GDM1 (cell line): ENCODE data around the gene MARF1.
"Not testable (repeated sequence)": the region's sequence is repeated elsewhere in the genome, so short reads cannot be mapped to it uniquely, and the experiment has no call there.

ENCODE experiments used
- DNase-seq: peaks from one replicate; lab custom pipeline; 2025; lab: John Stamatoyannopoulos, UW

Gene MARF1

GRCh38 chr16:15570666-15571065 is 72.3 kb downstream of the MARF1 start:
- DNase-seq: not testable (repeated sequence)

DNA sequence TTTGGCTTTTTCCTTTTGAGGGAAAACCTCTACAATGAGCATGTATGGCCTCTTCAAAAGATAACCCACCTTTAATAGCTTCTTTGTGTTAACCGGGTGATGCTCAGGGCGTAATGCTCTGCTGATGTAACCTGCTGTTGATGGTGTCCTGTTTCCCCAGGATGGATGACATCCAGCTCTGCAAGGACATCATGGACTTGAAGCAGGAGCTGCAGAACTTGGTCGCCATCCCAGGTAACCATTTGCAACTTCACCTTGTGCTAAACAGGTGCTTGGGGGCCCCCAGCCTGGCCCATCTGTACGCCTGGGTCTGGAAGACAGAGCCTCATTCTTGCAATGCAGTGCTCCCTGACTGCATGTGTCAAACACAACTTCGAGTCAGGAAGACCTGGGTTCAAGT is 75.1 kb downstream of the MARF1 start:
- DNase-seq: no peak

- no peak for DNase-seq
These were observed 76.9 kb downstream of the MARF1 start for GRCh38 chr16:15566095-15566494.

DNA sequence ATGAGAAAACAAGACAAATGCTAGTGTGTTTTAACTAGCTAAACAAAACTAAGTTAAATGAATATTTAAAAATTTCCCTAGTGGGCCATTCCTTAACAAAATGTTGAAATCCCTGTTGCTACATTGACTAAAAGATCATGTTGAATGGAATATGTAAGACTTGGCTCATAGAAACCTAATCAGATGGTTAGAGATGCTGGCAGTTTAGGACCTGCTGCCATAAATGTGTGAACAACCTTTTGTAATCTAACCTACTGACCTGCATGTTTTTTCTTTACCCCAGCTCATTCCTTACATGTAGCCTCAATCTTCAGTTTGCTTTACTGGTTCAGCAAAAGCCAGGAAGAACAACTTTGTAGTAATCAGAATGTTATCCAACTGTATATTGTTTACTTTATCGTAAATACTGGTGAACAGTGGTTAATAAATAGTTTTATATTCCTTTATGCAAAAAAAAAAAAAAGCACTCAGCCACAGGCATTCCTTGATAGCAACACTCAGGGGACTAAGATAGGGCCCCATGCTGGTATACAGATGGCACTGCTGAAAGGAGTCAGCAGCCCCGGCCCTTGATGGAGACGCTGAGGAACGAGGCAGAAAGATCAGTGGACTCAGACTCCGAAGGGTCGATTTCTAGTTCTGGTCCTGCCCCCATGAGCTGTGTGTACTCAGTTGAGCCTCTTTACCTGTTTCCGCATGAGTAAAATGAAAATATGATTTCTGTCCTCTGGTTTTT is 78.2 kb downstream of the MARF1 start:
- no peak for DNase-seq

DNA sequence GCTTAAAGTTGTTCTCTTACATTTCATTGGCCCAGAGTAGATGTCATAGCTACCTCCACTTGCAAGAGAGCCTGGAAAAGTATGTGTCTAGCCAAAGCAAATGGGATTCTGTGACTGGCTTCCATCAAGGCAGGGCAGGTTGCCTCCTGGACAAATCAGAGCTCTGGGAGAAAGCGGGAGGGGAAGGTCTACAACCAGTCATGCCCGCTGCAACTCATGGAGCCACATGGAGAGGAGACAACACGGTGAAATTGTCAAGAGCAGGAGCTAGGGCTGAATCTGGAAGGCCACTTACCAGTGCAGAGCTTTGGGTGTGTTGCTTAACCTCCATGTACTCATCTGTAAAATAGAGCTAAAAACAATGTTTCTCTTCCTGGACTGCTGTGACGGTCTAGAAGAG is 83.8 kb downstream of the MARF1 start:
- DNase-seq: no peak

GRCh38 chr16:15557258-15557657 is 85.7 kb downstream of the MARF1 start:
- no peak for DNase-seq

- DNase-seq: no peak
These were observed 86.8 kb downstream of the MARF1 start for GRCh38 chr16:15556130-15556529.

DNA sequence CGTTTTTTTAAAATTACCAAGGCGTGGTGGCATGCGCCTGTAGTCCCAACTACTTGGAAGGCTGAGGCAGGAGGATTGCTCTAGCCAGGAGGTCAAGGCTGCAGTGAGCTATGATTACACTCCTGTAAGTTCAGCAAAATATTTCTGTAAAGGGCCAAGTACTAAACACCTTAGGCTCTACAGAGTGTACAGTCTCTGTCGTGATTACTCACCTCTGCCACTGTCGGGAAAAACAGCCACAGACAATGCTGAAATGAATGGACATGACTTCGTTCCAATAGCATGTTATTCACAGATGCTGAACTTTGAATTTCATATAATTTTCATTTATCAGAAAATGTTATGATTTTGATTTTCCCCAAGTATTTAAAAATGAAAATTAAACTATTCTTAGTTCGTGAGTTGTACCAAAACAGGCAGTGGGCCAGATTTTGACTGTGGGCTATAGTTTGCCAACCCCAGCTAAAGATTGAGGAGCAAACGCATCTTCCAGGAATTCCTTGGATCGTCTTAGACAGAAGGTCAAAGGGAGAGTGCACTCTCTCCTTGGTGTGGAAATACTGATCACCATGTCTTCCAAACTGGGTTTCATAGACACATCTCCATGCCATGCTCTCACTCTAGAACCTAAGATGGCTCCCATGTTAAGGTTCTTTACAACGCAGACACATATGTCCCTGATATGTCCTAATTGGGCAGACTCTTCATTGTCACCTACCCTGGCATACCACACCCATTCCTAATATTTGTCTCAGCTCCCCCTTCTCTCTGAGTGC is 89.5 kb downstream of the MARF1 start:
- DNase-seq: no peak

DNA sequence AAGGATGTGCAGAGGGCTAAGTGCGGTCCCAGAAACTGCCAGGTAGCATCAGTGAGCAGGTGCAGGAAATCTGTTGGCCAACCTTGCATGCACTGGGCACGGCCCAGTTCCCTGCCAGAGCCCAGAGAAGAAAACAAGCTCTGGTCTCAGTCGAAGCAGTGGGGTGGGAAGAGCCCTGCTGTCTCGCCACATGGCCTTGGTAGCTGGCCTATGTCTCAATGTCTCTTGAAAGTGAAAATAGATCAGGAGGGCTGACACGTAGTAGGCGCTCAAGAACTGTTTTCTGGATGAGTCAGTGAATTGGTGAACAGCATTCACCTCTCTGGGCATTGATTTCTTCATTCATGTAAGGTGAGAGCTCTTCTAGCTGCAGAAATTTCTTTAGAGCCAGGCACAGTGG is 90.4 kb downstream of the MARF1 start:
- no peak for DNase-seq

GRCh38 chr16:15548482-15548891 is 94.5 kb downstream of the MARF1 start:
- DNase-seq: no peak

DNA sequence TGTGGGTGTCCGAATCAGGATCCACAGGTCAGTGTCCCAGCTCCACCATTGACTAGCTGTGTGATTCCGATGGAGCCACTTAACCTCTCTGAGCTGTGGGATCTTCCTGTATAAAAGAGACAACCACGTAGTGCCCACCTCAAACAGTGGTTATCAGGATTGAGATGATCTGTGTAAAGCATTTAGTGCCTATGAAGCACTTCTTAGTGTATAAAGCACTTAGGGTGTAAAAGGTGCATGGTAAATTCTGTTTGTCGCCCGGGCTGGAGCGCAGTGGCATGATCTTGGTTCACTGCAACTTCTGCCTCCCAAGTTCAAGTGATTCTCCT is 95.2 kb downstream of the MARF1 start:
- DNase-seq: no peak

- DNase-seq: not testable (repeated sequence)
These were observed 95.7 kb downstream of the MARF1 start for GRCh38 chr16:15547072-15547767.

GRCh38 chr16:15545544-15545943 is 97.4 kb downstream of the MARF1 start:
- no peak for DNase-seq

GRCh38 chr16:15544405-15544804 is 98.5 kb downstream of the MARF1 start:
- DNase-seq: no peak
